ENCODE measurements around the gene PCCA. TPM values are rescaled to one million over a fixed set of nuclear protein-coding genes. Genes with fewer than 3 reads are reported as not detected.

The PCCA gene
- total and polyA plus RNA-seq, 2 of the 13 experiments (the other 11 are each of a cell fraction or from before 2014, with no cell fraction given): 15.0 to 32.2 TPM

- intact Hi-C loops (cut with micrococcal nuclease; ENCODE audit: unreplicated experiment) (no loop called here), in situ Hi-C loops (cut with HindIII; ENCODE audit: extremely low pct_ligation_motif_present, low pct_unique_long_range_greater_than_20kb) (no loop called here)
- H3K4me3 ChIP-seq (replicated peaks in 1 of 3; ENCODE audit: insufficient read depth in 1 of 3, low read depth in 2 of 3, low read length in 3 of 3): no peak overlapping the region
- H3K36me3 ChIP-seq (replicated peaks in 1 of 2; ENCODE audit: control insufficient read depth in 1 of 2, insufficient read depth in 2 of 2, low read length in 2 of 2): no peaks in the 10 kb centered on the region
- H3K27ac ChIP-seq (ENCODE audit: extremely low read length, insufficient read depth, low read length): no peak overlapping the region
- no peaks in the 10 kb centered on the region for H4K20me1 ChIP-seq (ENCODE audit: insufficient read depth, low read length)
- CTCF ChIA-PET (ENCODE audit: low intra/inter-chr PET ratio, low total read pairs): no interaction called here
- no peak for FAIRE-seq
- no peaks in the 10 kb centered on the region for H3K9me3 ChIP-seq (ENCODE audit: low read length)
- POLR2A ChIA-PET: no interaction called here
- H3K79me2 ChIP-seq (ENCODE audit: insufficient read depth, low read length): no peaks in the 10 kb centered on the region
- 83% methylated on average over 3 of the region's 3 CpGs for WGBS (ENCODE audit: low lambda C conversion rate)
- H3K4me2 ChIP-seq (ENCODE audit: low read depth, low read length): no peak overlapping the region
- no peak for DNase-seq (ENCODE audit: low spot score)
- TF ChIP-seq, protein P1, sequence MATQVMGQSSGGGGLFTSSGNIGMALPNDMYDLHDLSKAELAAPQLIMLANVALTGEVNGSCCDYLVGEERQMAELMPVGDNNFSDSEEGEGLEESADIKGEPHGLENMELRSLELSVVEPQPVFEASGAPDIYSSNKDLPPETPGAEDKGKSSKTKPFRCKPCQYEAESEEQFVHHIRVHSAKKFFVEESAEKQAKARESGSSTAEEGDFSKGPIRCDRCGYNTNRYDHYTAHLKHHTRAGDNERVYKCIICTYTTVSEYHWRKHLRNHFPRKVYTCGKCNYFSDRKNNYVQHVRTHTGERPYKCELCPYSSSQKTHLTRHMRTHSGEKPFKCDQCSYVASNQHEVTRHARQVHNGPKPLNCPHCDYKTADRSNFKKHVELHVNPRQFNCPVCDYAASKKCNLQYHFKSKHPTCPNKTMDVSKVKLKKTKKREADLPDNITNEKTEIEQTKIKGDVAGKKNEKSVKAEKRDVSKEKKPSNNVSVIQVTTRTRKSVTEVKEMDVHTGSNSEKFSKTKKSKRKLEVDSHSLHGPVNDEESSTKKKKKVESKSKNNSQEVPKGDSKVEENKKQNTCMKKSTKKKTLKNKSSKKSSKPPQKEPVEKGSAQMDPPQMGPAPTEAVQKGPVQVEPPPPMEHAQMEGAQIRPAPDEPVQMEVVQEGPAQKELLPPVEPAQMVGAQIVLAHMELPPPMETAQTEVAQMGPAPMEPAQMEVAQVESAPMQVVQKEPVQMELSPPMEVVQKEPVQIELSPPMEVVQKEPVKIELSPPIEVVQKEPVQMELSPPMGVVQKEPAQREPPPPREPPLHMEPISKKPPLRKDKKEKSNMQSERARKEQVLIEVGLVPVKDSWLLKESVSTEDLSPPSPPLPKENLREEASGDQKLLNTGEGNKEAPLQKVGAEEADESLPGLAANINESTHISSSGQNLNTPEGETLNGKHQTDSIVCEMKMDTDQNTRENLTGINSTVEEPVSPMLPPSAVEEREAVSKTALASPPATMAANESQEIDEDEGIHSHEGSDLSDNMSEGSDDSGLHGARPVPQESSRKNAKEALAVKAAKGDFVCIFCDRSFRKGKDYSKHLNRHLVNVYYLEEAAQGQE (IDR thresholded peaks at IDR 0.05; ENCODE audit: borderline replicate concordance in 1 of 2, low read depth in 1 of 2, low read length in 2 of 2): peak in 1 of 2 experiments; percentile 67; a peak in 1 of 4 replicates
- no peak for TF ChIP-seq ARNT2 (CRISPR knock-in tag; IDR thresholded peaks at IDR 0.05; ENCODE audit: low read depth)
- no peak for TF ChIP-seq ZNF766 (CRISPR knock-in tag; IDR thresholded peaks at IDR 0.05; ENCODE audit: borderline replicate concordance)
- TF ChIP-seq, protein P2, sequence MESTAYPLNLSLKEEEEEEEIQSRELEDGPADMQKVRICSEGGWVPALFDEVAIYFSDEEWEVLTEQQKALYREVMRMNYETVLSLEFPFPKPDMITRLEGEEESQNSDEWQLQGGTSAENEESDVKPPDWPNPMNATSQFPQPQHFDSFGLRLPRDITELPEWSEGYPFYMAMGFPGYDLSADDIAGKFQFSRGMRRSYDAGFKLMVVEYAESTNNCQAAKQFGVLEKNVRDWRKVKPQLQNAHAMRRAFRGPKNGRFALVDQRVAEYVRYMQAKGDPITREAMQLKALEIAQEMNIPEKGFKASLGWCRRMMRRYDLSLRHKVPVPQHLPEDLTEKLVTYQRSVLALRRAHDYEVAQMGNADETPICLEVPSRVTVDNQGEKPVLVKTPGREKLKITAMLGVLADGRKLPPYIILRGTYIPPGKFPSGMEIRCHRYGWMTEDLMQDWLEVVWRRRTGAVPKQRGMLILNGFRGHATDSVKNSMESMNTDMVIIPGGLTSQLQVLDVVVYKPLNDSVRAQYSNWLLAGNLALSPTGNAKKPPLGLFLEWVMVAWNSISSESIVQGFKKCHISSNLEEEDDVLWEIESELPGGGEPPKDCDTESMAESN (CRISPR knock-in tag; conservative IDR thresholded peaks at IDR 0.05): no peak
- TF ChIP-seq NCOA1 (CRISPR knock-in tag; IDR thresholded peaks at IDR 0.05): no peak
- no peak for TF ChIP-seq ZBTB8A (CRISPR knock-in tag; IDR thresholded peaks at IDR 0.05; ENCODE audit: borderline replicate concordance, low read depth)
- no peak for TF ChIP-seq CHCHD3 (CRISPR knock-in tag; IDR thresholded peaks at IDR 0.05)
- BruUV-seq (replicated peaks): no TSS peak
- no peaks in the 10 kb centered on the region for H3K27me3 ChIP-seq (ENCODE audit: control insufficient read depth in 1 of 2, insufficient read depth in 2 of 2, low read length in 2 of 2)
- H3K4me1 ChIP-seq (ENCODE audit: insufficient read depth, low read length): peaks cover 21% of the 10 kb centered on the region
- H2AFZ ChIP-seq (ENCODE audit: low read length): no peak overlapping the region
- ATAC-seq: no peak
- H3K9ac ChIP-seq (ENCODE audit: insufficient read depth, low read depth, low read length): no peak overlapping the region
Observed at GRCh38 chr13:100184095-100184494, 95.2 kb downstream of the PCCA start.
